GM12878 (cell line): ENCODE data around the gene FUT8. TPM values are rescaled to one million over a fixed set of nuclear protein-coding genes. Genes with fewer than 3 reads are reported as not detected.

ENCODE experiments used
- BHLHE40 ChIP-seq, 2 experiments: fragments of 450-650 bp in 1 of 2; IDR thresholded peaks; 2 replicates each; pipeline ENCODE4 v1.6.1; 2011 to 2017; ENCODE audit warnings: low read depth in 2 of 2, borderline replicate concordance in 1 of 2, improper control_type of control experiment in 1 of 2, low read length in 1 of 2, mild to moderate bottlenecking in 1 of 2
- HDAC6 ChIP-seq: fragments of 200-600 bp; sonication (generic); IDR thresholded peaks from one replicate; pipeline ENCODE4 v1.8.0; 2017; ENCODE audit warnings: antibody characterized with exemption; ENCODE audit not compliant: unreplicated experiment
- KAT2A ChIP-seq: conservative IDR thresholded peaks from 2 replicates; pipeline ENCODE4 v1.6.1; 2011; ENCODE audit warnings: low read depth, low read length; ENCODE audit not compliant: control insufficient read depth
- NFIC ChIP-seq: IDR thresholded peaks from 2 replicates; pipeline ENCODE4 v1.6.1; 2012; ENCODE audit warnings: low read depth, mild to moderate bottlenecking, inconsistent platforms, low read length, moderate library complexity
- PKNOX1 ChIP-seq: fragments of 450-650 bp; IDR thresholded peaks from 2 replicates; pipeline ENCODE4 v1.6.1; 2016; ENCODE audit warnings: mild to moderate bottlenecking
- TBL1XR1 ChIP-seq: IDR thresholded peaks from 2 replicates; pipeline ENCODE4 v1.6.1; 2012; ENCODE audit warnings: low read depth, low read length, improper control_type of control experiment
- TCF7 ChIP-seq: IDR thresholded peaks from 2 replicates; pipeline ENCODE4 v1.6.1; 2014; ENCODE audit warnings: antibody characterized with exemption, borderline replicate concordance
- polyA plus RNA-seq, 11 experiments: library from polyadenylated mRNA; depleted of rRNA in 4 of 11; unstranded in 6 of 11; stranded (reverse) in 5 of 11; fragments of >200 nt; fragmentation: Nextera tagmentation in 4 of 11; fragmentation: Illumina TruSeq in 1 of 11; extraction: Ambion mirVana in 4 of 11; extraction: Trizol in 1 of 11; gene quantifications; 1 replicate in 1 of 11; 2 replicates in 10 of 11; pipeline versions ENCODE4 v1.2.1 to v1.2.3, GENCODE V29; 2011 to 2016; ENCODE audit warnings: inconsistent platforms in 2 of 11, missing spikeins in 2 of 11, low read depth in 1 of 11
- total RNA-seq, 4 experiments: library from RNA; depleted of rRNA in 3 of 4; stranded (reverse); fragments of >200 nt in 3 of 4; fragmentation: Illumina TruSeq in 1 of 4; extraction: Trizol in 1 of 4; gene quantifications; 2 replicates each; pipeline versions ENCODE4 v1.2.1 to v1.2.3, GENCODE V29; 2013 to 2021
- TF ChIP-seq, protein P1 (sequence below): fragments of 450-650 bp; IDR thresholded peaks from 2 replicates; pipeline ENCODE4 v1.6.1; 2017; ENCODE audit warnings: mild to moderate bottlenecking, moderate library complexity

Gene FUT8
- total and polyA plus RNA-seq, 10 of the 15 experiments (the other 5 are each of a cell fraction or from before 2014, with no cell fraction given): 21.3 to 106 (median 66.3) TPM

DNA sequence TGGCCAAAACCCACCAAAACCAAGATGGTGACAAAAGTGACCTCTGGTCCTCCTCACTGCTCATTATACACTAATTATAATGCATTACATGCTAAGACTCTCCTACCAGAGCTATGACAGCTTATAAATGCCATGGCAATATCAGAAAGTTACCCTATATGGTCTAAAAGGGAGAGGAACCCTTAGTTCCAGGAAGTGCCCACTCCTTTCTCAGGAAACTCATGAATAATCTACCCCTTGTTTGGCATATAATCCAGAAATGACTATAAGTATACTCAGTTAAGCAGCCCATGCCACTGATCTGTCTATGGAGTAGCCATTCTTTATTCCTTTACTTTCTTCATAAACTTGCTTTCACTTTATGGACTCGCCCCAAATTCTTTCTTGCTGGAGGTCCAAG, 43.0 kb upstream of the FUT8 start (continued):
- TF ChIP-seq, protein P1, sequence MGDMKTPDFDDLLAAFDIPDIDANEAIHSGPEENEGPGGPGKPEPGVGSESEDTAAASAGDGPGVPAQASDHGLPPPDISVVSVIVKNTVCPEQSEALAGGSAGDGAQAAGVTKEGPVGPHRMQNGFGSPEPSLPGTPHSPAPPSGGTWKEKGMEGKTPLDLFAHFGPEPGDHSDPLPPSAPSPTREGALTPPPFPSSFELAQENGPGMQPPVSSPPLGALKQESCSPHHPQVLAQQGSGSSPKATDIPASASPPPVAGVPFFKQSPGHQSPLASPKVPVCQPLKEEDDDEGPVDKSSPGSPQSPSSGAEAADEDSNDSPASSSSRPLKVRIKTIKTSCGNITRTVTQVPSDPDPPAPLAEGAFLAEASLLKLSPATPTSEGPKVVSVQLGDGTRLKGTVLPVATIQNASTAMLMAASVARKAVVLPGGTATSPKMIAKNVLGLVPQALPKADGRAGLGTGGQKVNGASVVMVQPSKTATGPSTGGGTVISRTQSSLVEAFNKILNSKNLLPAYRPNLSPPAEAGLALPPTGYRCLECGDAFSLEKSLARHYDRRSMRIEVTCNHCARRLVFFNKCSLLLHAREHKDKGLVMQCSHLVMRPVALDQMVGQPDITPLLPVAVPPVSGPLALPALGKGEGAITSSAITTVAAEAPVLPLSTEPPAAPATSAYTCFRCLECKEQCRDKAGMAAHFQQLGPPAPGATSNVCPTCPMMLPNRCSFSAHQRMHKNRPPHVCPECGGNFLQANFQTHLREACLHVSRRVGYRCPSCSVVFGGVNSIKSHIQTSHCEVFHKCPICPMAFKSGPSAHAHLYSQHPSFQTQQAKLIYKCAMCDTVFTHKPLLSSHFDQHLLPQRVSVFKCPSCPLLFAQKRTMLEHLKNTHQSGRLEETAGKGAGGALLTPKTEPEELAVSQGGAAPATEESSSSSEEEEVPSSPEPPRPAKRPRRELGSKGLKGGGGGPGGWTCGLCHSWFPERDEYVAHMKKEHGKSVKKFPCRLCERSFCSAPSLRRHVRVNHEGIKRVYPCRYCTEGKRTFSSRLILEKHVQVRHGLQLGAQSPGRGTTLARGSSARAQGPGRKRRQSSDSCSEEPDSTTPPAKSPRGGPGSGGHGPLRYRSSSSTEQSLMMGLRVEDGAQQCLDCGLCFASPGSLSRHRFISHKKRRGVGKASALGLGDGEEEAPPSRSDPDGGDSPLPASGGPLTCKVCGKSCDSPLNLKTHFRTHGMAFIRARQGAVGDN: no peak
- TF ChIP-seq TBL1XR1: no peak
- no peak for TF ChIP-seq PKNOX1
- no peak for TF ChIP-seq HDAC6
- TF ChIP-seq NFIC: no peak
- TF ChIP-seq KAT2A: no peak
- TF ChIP-seq BHLHE40 (IDR thresholded peaks at IDR 0.05; ENCODE audit: borderline replicate concordance in 1 of 2, low read depth in 2 of 2, low read length in 1 of 2): no peak
- TF ChIP-seq TCF7: no peak
